GM19455 (cell line): ENCODE measurements around the gene PDSS2.
"Not testable (repeated sequence)": the region's sequence is repeated elsewhere in the genome, so short reads cannot be mapped to it uniquely, and the experiment has no call there.

Experiments used
- ATAC-seq: cut with Tn5 transposase; IDR thresholded peaks from one replicate; pipeline ENCODE4 v1.9.1; 2021; ENCODE audit not compliant: unreplicated experiment

The PDSS2 gene

GRCh38 chr6:107369493-107369892, 89.9 kb downstream of the PDSS2 start:
- ATAC-seq = no peak

GRCh38 chr6:107368471-107368870, 90.9 kb downstream of the PDSS2 start:
- no peak for ATAC-seq

GRCh38 chr6:107364173-107364572, 95.2 kb downstream of the PDSS2 start:
- ATAC-seq = not testable (repeated sequence)

- ATAC-seq = no peak
Measured at GRCh38 chr6:107361753-107362604, 97.4 kb downstream of the PDSS2 start.

GRCh38 chr6:107360476-107360875, 98.9 kb downstream of the PDSS2 start:
- ATAC-seq = no peak

- ATAC-seq = no peak
Measured at GRCh38 chr6:107357842-107358241, 101.5 kb downstream of the PDSS2 start.

GRCh38 chr6:107357031-107357430, 102.3 kb downstream of the PDSS2 start:
- ATAC-seq = no peak

GRCh38 chr6:107355659-107356058, 103.7 kb downstream of the PDSS2 start:
- no peak for ATAC-seq

GRCh38 chr6:107354451-107354850, 104.9 kb downstream of the PDSS2 start:
- no peak for ATAC-seq

GRCh38 chr6:107353773-107354382, 105.5 kb downstream of the PDSS2 start:
- ATAC-seq = no peak

- ATAC-seq = no peak
Measured at GRCh38 chr6:107348224-107348623, 111.1 kb downstream of the PDSS2 start.

- ATAC-seq = no peak
Measured at GRCh38 chr6:107345393-107345792, 114.0 kb downstream of the PDSS2 start.

GRCh38 chr6:107344981-107345380, 114.4 kb downstream of the PDSS2 start:
- ATAC-seq = no peak

- no peak for ATAC-seq
Measured at GRCh38 chr6:107344383-107344782, 115.0 kb downstream of the PDSS2 start.

- no peak for ATAC-seq
Measured at GRCh38 chr6:107342144-107342543, 117.2 kb downstream of the PDSS2 start.

- ATAC-seq = no peak
Measured at GRCh38 chr6:107340881-107341280, 118.5 kb downstream of the PDSS2 start.

GRCh38 chr6:107337191-107337741, 122.1 kb downstream of the PDSS2 start:
- no peak for ATAC-seq

GRCh38 chr6:107334026-107334425, 125.3 kb downstream of the PDSS2 start:
- no peak for ATAC-seq

- no peak for ATAC-seq
Measured at GRCh38 chr6:107333491-107333890, 125.9 kb downstream of the PDSS2 start.

GRCh38 chr6:107331409-107332386, 127.7 kb downstream of the PDSS2 start:
- ATAC-seq = no peak

- ATAC-seq = peak; percentile 99
Measured at GRCh38 chr6:107330168-107330567, 129.2 kb downstream of the PDSS2 start.
